NCI-H1092 treated with DMSO at 0.1 percent for 48 hours (cell line): ENCODE data around the gene AFF1.

Experiments
- DNase-seq: peaks from one replicate; lab custom pipeline; 2025; lab: John Stamatoyannopoulos, UW

AFF1 gene

DNA sequence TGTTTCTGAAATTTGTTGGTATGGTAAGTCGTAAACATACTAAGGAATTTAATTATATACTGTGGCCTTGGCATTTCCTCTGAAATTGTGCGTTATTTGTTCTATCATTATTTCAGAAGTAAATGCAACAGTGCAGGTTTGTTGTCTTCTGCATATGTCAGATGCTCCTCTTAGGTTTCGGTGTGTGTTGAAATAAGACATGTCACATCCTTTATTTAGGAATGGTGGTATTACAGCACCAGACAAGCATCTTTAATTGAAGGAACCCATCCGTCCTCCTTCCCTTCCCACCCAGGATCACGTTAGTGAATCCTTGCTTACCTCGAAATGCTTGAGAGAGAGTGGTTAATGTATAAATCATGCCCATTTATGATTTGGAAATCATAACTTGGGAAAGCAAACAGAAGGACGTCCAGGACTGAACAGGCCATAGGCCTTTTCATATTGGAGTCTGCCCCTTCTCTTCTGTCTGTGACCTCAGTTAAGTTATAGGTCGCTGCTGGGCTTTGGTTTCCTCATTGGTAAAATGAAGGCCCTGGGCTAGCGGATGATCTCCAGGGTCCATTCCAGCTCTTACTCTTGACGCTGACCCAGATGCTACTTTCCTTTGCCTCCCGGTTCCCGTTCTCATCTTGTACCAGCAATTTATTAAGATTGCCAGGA, 151.5 kb downstream of the AFF1 start:
- DNase-seq = no peak

- DNase-seq = no peak
These were observed 152.2 kb downstream of the AFF1 start for GRCh38 chr4:87087015-87087414.

GRCh38 chr4:87087420-87087819, 152.6 kb downstream of the AFF1 start:
- DNase-seq = no peak

DNA sequence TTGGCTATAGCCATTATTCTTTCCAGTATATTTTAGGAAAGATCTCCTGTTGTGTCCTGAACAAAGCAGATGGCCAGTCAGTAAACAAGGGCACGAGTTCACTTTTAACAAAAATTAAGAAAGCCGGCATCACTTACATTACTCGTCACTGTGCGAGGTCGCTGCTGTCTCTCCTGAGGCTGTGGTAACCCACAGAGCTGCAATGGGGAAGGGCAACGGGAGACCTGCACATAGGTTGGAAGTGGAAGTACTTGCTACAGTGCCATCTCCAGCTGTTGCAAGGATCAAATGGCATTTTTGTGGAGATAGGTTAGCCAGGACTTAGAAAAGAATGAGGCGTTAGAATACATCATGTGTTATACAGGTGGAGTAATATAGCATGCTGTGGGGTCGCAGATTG, 153.4 kb downstream of the AFF1 start:
- DNase-seq = no peak

DNA sequence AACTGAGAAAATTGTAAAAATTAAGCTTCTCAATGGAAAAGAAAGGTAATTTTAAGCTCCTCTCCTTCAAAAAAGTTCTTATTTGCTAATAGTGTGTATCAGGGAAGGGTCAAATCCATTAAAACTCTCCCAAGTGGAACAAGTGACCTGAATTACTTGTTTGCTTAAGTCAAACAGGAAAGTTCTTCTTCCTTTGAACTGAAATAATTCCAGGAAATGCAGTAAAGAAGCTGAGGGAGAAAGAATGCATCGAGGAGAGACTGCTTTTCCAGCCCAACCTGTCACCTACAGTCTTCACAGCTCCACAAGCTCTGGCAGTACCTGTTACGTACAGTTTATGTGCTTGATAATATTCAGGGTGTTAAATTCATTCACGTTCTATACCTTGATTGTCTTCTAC, 154.6 kb downstream of the AFF1 start:
- no peak for DNase-seq

- DNase-seq = no peak
These were observed 155.5 kb downstream of the AFF1 start for GRCh38 chr4:87090305-87090704.

DNA sequence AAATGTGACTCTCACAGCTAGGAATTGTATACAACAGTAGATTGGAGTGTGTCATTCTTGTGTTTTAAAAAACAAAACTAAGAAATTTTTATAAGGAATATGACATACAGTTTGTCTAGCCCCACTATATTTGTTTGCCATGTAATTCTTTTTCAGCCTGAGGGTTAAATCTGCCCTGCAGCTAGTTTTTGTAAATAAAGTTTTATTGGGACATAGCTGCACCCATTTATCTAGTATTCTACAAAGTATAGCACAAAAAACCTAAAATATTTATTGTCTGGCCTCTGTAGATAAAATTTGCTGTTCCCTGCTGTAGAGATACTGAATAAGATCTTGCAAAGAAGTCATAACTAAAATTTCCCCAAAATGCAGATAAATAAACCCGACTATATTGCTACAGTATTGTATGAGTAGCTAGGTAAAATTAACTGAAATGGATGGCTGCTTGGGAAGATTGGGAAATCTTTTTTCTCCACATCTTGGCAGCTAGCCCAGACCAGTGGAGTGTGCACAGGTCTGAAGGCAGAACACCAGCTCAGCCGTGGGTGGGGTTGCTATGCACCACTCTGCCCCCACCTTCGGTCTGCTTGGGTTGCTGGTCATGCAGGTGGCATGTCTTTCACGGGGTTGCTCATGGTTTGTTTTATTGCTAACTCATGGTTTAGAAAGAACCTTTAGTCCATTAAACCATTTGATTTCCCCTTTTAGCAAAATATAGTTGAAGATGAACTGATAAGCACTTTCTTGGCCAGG, 157.8 kb downstream of the AFF1 start:
- DNase-seq = peak; percentile 67

DNA sequence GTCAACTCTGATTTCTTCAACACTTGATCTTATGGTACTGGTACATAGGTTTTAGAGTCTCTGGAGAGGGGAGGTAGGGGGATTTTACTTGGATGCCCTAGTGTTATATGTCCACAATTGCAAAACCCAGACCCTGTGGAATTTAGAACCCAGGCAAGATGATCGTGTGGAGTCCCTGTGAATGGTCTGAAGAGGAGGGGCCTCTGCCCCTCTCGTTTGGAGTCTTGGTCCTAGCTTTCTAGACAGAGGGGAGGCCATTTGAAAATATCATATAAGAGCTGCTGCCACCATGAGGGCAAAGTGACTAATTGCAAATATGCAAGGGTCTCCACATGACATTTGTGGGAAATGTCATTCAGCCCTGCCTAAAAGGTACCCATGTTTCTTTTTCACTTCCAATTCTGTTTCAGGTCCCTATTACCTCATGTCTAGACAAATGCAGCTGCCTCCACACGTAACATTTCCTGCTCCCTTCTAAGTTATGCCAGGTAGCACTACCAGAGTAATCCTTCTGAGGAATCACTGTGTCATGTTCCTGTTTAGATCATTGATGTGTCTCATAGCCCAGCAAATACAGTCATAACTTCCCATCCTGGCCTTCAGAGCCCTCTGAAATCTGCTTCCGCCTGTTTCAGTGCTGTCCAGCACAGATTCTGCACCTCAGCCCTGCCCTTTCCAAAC, 158.8 kb downstream of the AFF1 start:
- DNase-seq = peak; percentile 65

DNA sequence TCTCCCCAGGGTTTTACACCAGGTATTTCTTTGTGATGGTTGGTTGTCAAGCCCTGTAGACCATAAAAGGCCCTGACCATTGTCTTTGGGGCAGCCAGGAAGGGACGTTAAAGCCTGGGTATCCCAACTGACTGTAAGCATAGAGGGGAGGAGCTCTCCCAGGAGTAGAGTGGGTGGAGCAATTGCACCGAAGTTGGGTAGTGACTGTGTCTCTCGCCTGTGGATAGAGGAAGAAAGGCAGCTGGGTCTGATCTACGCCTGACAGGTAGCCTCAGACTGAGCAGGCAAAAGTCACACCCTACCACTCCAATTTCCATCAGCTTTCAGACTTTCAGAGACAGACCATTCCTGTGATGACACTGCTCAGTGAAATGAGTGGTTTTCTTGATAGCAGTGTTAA, 162.3 kb downstream of the AFF1 start:
- DNase-seq = no peak

DNA sequence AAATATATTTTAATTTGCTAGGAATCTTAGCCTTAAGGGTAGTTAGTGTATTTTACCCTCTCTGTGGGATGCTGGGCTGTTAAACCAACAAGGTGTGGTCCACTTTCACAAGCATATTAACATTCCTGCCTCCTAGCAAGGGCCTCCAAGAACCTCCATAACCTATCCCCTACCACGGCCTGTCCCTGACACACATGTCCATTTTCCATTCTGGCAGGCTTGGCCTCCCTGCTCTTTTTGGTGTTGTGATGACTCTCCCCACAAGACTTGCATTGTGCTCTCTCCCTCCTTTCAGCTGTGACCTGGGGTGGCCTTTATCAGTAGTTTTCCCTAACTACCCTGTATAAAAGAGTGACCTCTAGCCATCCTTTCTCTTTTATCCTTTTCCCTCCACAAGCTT, 165.4 kb downstream of the AFF1 start:
- no peak for DNase-seq

- no peak for DNase-seq
These were observed 166.9 kb downstream of the AFF1 start for GRCh38 chr4:87101543-87102199.

DNA sequence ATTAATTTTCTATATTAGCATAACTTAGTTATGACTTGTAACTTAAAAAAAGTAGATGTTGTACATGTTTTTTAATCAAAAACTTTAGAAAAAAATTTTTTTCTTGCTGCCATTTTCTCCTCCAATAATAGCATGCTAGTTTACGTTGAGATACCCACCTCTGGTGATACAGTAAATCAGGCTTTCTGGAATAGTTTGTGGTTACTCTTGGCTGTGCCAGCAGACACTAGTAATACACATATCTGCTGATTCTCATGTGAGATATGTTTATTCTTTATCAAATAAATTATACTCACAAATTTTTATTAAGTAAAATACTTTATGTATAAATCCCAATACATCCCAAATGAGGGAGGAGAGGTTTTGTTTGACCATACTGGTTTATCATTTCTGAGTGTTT, 168.3 kb downstream of the AFF1 start:
- no peak for DNase-seq

GRCh38 chr4:87103691-87104187, 168.9 kb downstream of the AFF1 start:
- DNase-seq = no peak

DNA sequence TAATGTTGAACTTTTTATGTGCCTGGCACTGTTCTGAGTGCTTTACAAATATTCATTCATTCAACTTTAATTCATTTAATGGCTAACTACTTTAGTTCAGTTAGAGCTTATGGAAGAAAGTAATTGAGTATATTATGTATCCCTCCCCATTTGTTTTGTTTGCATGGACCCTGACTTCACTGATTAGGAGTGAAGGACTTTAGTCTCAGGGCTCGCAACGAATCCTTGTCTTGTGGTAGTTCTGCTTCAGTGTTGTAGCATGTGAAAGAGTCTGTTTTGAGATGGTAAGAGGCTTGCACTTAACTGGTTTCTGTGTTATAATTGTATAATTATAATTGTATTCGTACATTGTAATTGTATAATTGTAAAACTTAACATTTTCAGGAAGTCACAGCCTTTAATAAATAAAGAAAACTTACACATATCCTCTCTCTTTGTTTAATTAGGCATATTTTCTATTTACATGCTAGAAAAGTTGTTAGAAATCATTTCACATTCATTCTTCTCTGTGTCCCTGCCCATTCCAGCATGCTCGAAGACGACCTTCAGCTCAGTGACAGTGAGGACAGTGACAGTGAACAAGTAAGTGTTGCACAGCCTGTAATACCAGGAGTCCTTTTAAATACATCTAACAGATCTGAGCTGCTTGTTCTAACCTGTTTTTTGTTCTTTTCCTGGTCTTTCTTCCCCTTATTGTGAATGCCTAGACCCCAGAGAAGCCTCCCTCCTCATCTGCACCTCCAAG, 170.5 kb downstream of the AFF1 start:
- no peak for DNase-seq

- DNase-seq = no peak
These were observed 173.3 kb downstream of the AFF1 start for GRCh38 chr4:87108142-87108546.

DNA sequence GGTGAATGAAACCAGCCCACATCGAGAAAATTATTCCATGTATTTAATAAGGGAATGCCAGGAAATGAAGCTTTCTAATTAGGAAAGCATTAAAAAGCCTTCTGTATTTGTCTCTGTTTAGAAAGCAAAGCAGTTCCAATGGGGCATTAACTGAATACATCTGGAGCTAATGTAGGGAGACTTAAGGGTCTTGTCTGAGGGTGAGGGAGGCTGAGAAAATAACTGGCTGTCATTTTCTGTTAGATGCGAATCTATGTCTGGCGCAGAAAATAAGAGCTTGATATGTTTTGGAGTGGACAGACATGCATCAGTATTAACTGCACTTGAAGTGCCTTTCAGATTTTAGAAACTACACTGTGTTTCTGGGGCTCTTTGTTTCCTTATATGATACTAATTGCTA, 174.3 kb downstream of the AFF1 start:
- DNase-seq = no peak

DNA sequence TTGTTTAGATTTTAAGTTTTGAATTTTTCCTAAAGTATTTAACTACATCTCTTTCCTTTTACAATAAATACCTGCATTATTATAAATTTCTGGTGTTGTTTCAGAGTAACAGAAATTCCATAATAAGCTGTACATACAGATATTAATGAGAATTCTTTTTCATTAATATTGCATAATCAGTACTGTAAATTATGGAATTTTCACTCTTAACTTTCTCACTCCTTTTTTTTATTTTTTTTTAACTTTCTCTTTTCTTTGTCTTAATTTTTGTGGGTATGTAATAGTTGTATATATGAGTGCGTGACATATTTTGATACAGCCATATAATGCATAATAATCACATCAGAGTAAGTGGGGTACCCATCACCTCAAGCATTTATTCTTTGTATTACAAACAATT, 175.1 kb downstream of the AFF1 start:
- no peak for DNase-seq

DNA sequence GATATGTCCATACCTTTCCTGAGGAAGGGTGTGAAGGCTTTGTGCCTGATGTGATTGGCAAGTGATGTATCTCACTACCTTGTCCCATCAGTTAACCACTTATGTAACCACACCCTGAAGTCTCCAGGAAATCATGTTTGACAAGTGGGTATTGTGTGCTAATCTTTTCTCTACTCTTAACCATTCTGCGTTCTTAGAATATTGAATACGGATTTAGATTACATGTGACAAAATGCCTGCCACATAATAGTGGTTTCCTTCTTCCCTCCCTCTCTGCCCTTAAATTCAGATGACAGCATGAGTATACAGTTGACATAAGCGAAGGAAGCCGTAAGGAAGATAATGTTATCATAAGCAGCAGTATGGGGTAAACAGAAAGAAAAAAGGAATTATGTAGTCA, 177.3 kb downstream of the AFF1 start:
- DNase-seq = no peak

- DNase-seq = no peak
These were observed 179.6 kb downstream of the AFF1 start for GRCh38 chr4:87114245-87115062.

GRCh38 chr4:87116231-87116630, 181.4 kb downstream of the AFF1 start:
- DNase-seq = no peak
